Activated naive CD4-positive, alpha-beta T cell treated with anti-CD3 and anti-CD28 coated beads, Interleukin-2, amount 10 ng/mL, durations not matched to agents 7 days and 5 days (primary cell): ENCODE data around the gene C1QTNF1.

Experiments
- CTCF ChIA-PET: fragments of 350-600 bp; sonication (Branson Sonifier 250); formaldehyde crosslinking; loops from one replicate; lab custom pipeline; 2021; ENCODE audit warnings: antibody characterized with exemption; lab: Charles Lee
- DNase-seq: peaks from one replicate; pipeline ENCODE4 v3.0.0-alpha.2; 2020
- H3K27ac Mint-ChIP-seq: one replicate; pipeline ENCODE4 v1.8.0; 2021; ENCODE audit warnings: mild to moderate bottlenecking, moderate library complexity, mixed read lengths
- H3K27me3 Mint-ChIP-seq: one replicate; pipeline ENCODE4 v1.8.0; 2021; ENCODE audit warnings: mild to moderate bottlenecking, mixed read lengths
- H3K36me3 Mint-ChIP-seq: one replicate; pipeline ENCODE4 v1.8.0; 2021; ENCODE audit warnings: mixed read lengths
- H3K4me1 Mint-ChIP-seq: one replicate; pipeline ENCODE4 v1.8.0; 2021; ENCODE audit warnings: mixed read lengths
- H3K4me3 Mint-ChIP-seq: one replicate; pipeline ENCODE4 v1.8.0; 2021; ENCODE audit warnings: mild to moderate bottlenecking, moderate library complexity, mixed read lengths
- H3K9me3 Mint-ChIP-seq: one replicate; pipeline ENCODE4 v1.8.0; 2021; ENCODE audit warnings: mixed read lengths

Gene C1QTNF1

GRCh38 chr17:78997231-78997741, 26.7 kb upstream of the C1QTNF1 start:
- Mint-ChIP-seq H3K9me3 (no peaks in the 10 kb centered on the region), H3K36me3 (peaks cover 47% of the 10 kb centered on the region), H3K4me1 (no peaks in the 10 kb centered on the region), H3K27me3 (no peaks in the 10 kb centered on the region), H3K4me3 (no peak overlapping the region), H3K27ac (no peak overlapping the region)
- peak; percentile 13 for DNase-seq
- CTCF ChIA-PET, result no interaction called here

- Mint-ChIP-seq H3K36me3 (peaks cover 49% of the 10 kb centered on the region), H3K27ac (no peak overlapping the region)
- CTCF ChIA-PET, result interaction anchor here (0.7 kb wide), 1 partner anchor 39 kb away, joined by 3 read pairs; no protein-coding TSS in a partner anchor
These were observed 26.1 kb upstream of the C1QTNF1 start for GRCh38 chr17:78997881-78998280.

GRCh38 chr17:78998311-78999055, 25.5 kb upstream of the C1QTNF1 start:
- no peak overlapping the region for H3K4me3 Mint-ChIP-seq
- CTCF ChIA-PET, result interaction anchor here (0.7 kb wide), 1 partner anchor 38 kb away, joined by 3 read pairs; no protein-coding TSS in a partner anchor
- DNase-seq, result peak; percentile 14
- H3K36me3 Mint-ChIP-seq, result peaks cover 44% of the 10 kb centered on the region
- H3K27me3 Mint-ChIP-seq, result no peaks in the 10 kb centered on the region
- peaks cover 1% of the 10 kb centered on the region for H3K4me1 Mint-ChIP-seq
- H3K9me3 Mint-ChIP-seq, result no peaks in the 10 kb centered on the region
- H3K27ac Mint-ChIP-seq, result no peak overlapping the region

More at GRCh38 chr17:78997881-78998280, 26.1 kb upstream of the C1QTNF1 start:
- H3K27me3 Mint-ChIP-seq, result no peaks in the 10 kb centered on the region
- H3K4me3 Mint-ChIP-seq, result no peak overlapping the region
- DNase-seq, result peak; percentile 18
- H3K9me3 Mint-ChIP-seq, result no peaks in the 10 kb centered on the region
- H3K4me1 Mint-ChIP-seq, result no peaks in the 10 kb centered on the region

GRCh38 chr17:78999056-78999768, 24.8 kb upstream of the C1QTNF1 start:
- Mint-ChIP-seq H3K9me3 (no peaks in the 10 kb centered on the region), H3K4me3 (no peak overlapping the region), H3K4me1 (peaks cover 3% of the 10 kb centered on the region), H3K27ac (no peak overlapping the region), H3K27me3 (no peaks in the 10 kb centered on the region), H3K36me3 (peaks cover 41% of the 10 kb centered on the region)
- DNase-seq, result peak; percentile 8
- CTCF ChIA-PET, result no interaction called here

GRCh38 chr17:78999947-79000395, 24.0 kb upstream of the C1QTNF1 start:
- Mint-ChIP-seq H3K4me3 (no peak overlapping the region), H3K36me3 (peaks cover 41% of the 10 kb centered on the region), H3K9me3 (no peaks in the 10 kb centered on the region), H3K4me1 (peaks cover 3% of the 10 kb centered on the region), H3K27ac (no peak overlapping the region), H3K27me3 (no peaks in the 10 kb centered on the region)
- CTCF ChIA-PET, result no interaction called here
- DNase-seq, result peak; percentile 15

- Mint-ChIP-seq H3K9me3 (no peaks in the 10 kb centered on the region), H3K4me1 (peaks cover 9% of the 10 kb centered on the region), H3K27ac (peak overlapping the region; percentile 33), H3K27me3 (no peaks in the 10 kb centered on the region), H3K4me3 (no peak overlapping the region), H3K36me3 (peaks cover 39% of the 10 kb centered on the region)
- peak; percentile 6 for DNase-seq
- CTCF ChIA-PET, result no interaction called here
These were observed 23.4 kb upstream of the C1QTNF1 start for GRCh38 chr17:79000396-79001189.

GRCh38 chr17:79001190-79002020, 22.6 kb upstream of the C1QTNF1 start:
- H3K27me3 Mint-ChIP-seq, result no peaks in the 10 kb centered on the region
- CTCF ChIA-PET, result no interaction called here
- peak; percentile 11 for DNase-seq
- H3K36me3 Mint-ChIP-seq, result peaks cover 36% of the 10 kb centered on the region
- H3K9me3 Mint-ChIP-seq, result no peaks in the 10 kb centered on the region
- H3K4me1 Mint-ChIP-seq, result peaks cover 17% of the 10 kb centered on the region
- H3K27ac Mint-ChIP-seq, result peak overlapping the region; percentile 20
- H3K4me3 Mint-ChIP-seq, result no peak overlapping the region

- DNase-seq, result peak; percentile 14
- Mint-ChIP-seq H3K4me1 (peaks cover 26% of the 10 kb centered on the region), H3K4me3 (no peak overlapping the region), H3K36me3 (peaks cover 34% of the 10 kb centered on the region), H3K27me3 (no peaks in the 10 kb centered on the region), H3K27ac (peak overlapping the region; percentile 20), H3K9me3 (no peaks in the 10 kb centered on the region)
- CTCF ChIA-PET, result no interaction called here
These were observed 21.7 kb upstream of the C1QTNF1 start for GRCh38 chr17:79002291-79002690.

GRCh38 chr17:79002796-79003593, 21.0 kb upstream of the C1QTNF1 start:
- peak; percentile 12 for DNase-seq
- CTCF ChIA-PET, result interaction anchor here (0.9 kb wide), 1 partner anchor 39 kb away, joined by 3 read pairs; no protein-coding TSS in a partner anchor
- Mint-ChIP-seq H3K4me1 (peaks cover 33% of the 10 kb centered on the region), H3K4me3 (no peak overlapping the region), H3K9me3 (no peaks in the 10 kb centered on the region), H3K36me3 (peaks cover 33% of the 10 kb centered on the region), H3K27me3 (no peaks in the 10 kb centered on the region), H3K27ac (no peak overlapping the region)

- no peak overlapping the region for H3K4me3 Mint-ChIP-seq
- no peaks in the 10 kb centered on the region for H3K9me3 Mint-ChIP-seq
- H3K36me3 Mint-ChIP-seq, result peaks cover 37% of the 10 kb centered on the region
- peaks cover 41% of the 10 kb centered on the region for H3K4me1 Mint-ChIP-seq
- no peak overlapping the region for H3K27ac Mint-ChIP-seq
- DNase-seq, result peak; percentile 8
- no peaks in the 10 kb centered on the region for H3K27me3 Mint-ChIP-seq
- CTCF ChIA-PET, result interaction anchor here (0.9 kb wide), 1 partner anchor 39 kb away, joined by 3 read pairs; no protein-coding TSS in a partner anchor
These were observed 20.1 kb upstream of the C1QTNF1 start for GRCh38 chr17:79003661-79004411.

- CTCF ChIA-PET, result interaction anchor here (0.5 to 1.1 kb wide), 2 partner anchors 12 to 395 kb away, joined by 3 read pairs; no protein-coding TSS in a partner anchor
- Mint-ChIP-seq H3K9me3 (no peaks in the 10 kb centered on the region), H3K27ac (peak overlapping the region; percentile 84), H3K36me3 (peaks cover 35% of the 10 kb centered on the region), H3K27me3 (peaks cover 5% of the 10 kb centered on the region), H3K4me3 (no peak overlapping the region), H3K4me1 (peaks cover 48% of the 10 kb centered on the region)
- DNase-seq, result peak; percentile 54
These were observed 18.7 kb upstream of the C1QTNF1 start for GRCh38 chr17:79005063-79005861.
